GM12878 (cell line): ENCODE results near the gene CGN. TPM values are rescaled to one million over a fixed set of nuclear protein-coding genes. Genes with fewer than 3 reads are reported as not detected.

Experiments used
- ATAC-seq: fragments of 200-7000 bp; cut with Tn5 transposase; 3 replicates; pipeline ENCODE4 v1.9.1; 2020; ENCODE audit warnings: mild to moderate bottlenecking, moderate library complexity
- BruUV-seq: library from RNA; stranded (reverse); fragments of 400-500 nt; replicated peaks from 2 replicates; lab custom pipeline; 2021; lab: Mats Ljungman, UMichigan
- CTCF ChIA-PET: fragments of 300-600 bp; sonication (Branson Sonifier 250); formaldehyde crosslinking; extraction: SDS; loops from one replicate; lab custom pipeline; 2021; ENCODE audit warnings: inconsistent platforms; lab: Yijun Ruan, JAX
- POLR2A ChIA-PET: fragments of 350-600 bp; formaldehyde crosslinking; extraction: SDS; loops from one replicate; lab custom pipeline; 2021; ENCODE audit warnings: inconsistent platforms; lab: Charles Lee
- RAD21 ChIA-PET: fragments of 300-600 bp; sonication (Branson Sonifier 250); formaldehyde crosslinking; loops from one replicate; lab custom pipeline; 2023; ENCODE audit warnings: antibody characterized with exemption; ENCODE audit not compliant: unreplicated experiment; lab: Charles Lee
- SMC1A ChIA-PET: fragments of 300-600 bp; sonication (Branson Sonifier 250); formaldehyde crosslinking; loops from one replicate; lab custom pipeline; 2023; ENCODE audit not compliant: unreplicated experiment, uncharacterized antibody; lab: Charles Lee
- DNase-seq: peaks from one replicate; pipeline ENCODE4 v3.0.0-alpha.2; 2011; ENCODE audit warnings: low read depth, low spot score
- FAIRE-seq: peaks from 3 replicates; lab custom pipeline; 2011; peaks lifted over from hg19 to GRCh38; lab: Jason Lieb, UNC
- H2AFZ ChIP-seq: 2 replicates; pipeline ENCODE4 v1.6.0; 2011; ENCODE audit warnings: low read depth, low read length, control low read depth; ENCODE audit not compliant: control insufficient read depth
- H3K27ac ChIP-seq: 2 replicates; pipeline ENCODE4 v1.5.1; 2011; ENCODE audit warnings: control low read depth; ENCODE audit not compliant: control insufficient read depth, insufficient read depth
- H3K27me3 ChIP-seq, 2 experiments: replicated peaks in 1 of 2; 2 replicates each; pipeline versions ENCODE4 v1.6.0 to v1.6.1; 2011; ENCODE audit warnings: low read length in 1 of 2; ENCODE audit not compliant: control insufficient read depth in 2 of 2, insufficient read depth in 2 of 2
- H3K36me3 ChIP-seq, 2 experiments: 2 replicates each; pipeline ENCODE4 v1.5.1; 2011; ENCODE audit warnings: low read length in 1 of 2; ENCODE audit not compliant: control insufficient read depth in 2 of 2, insufficient read depth in 2 of 2
- H3K4me1 ChIP-seq: 2 replicates; pipeline ENCODE4 v1.6.1; 2011; ENCODE audit warnings: mild to moderate bottlenecking, low read length, moderate library complexity, mixed read lengths; ENCODE audit not compliant: control insufficient read depth, insufficient read depth
- H3K4me2 ChIP-seq: 2 replicates; pipeline ENCODE4 v1.6.0; 2011; ENCODE audit warnings: control low read depth; ENCODE audit not compliant: control insufficient read depth, insufficient read depth
- H3K4me3 ChIP-seq: fragments of 200-600 bp; sonication (generic); 2 replicates; pipeline ENCODE4 v1.5.1; 2016
- H3K79me2 ChIP-seq: 2 replicates; pipeline ENCODE4 v1.6.0; 2011; ENCODE audit warnings: low read length; ENCODE audit not compliant: control insufficient read depth, insufficient read depth
- H3K9ac ChIP-seq: 2 replicates; pipeline ENCODE4 v1.8.0; 2011; ENCODE audit warnings: low read length, control low read depth, mixed read lengths; ENCODE audit not compliant: control insufficient read depth, insufficient read depth
- H3K9me3 ChIP-seq: replicated peaks from 3 replicates; pipeline ENCODE4 v1.5.1; 2011; ENCODE audit warnings: mild to moderate bottlenecking, low read length; ENCODE audit not compliant: control insufficient read depth, insufficient read depth
- H4K20me1 ChIP-seq: 2 replicates; pipeline ENCODE4 v1.6.0; 2011; ENCODE audit not compliant: control insufficient read depth, insufficient read depth
- BCL11A ChIP-seq: IDR thresholded peaks from 2 replicates; pipeline ENCODE4 v1.6.1; 2011; ENCODE audit warnings: low read depth, low read length
- BMI1 ChIP-seq: fragments of 450-650 bp; IDR thresholded peaks from 2 replicates; pipeline ENCODE4 v1.6.1; 2016; ENCODE audit warnings: mild to moderate bottlenecking, moderate library complexity, borderline replicate concordance
- HDGF ChIP-seq: fragments of 450-650 bp; IDR thresholded peaks from 2 replicates; pipeline ENCODE4 v1.6.1; 2016; ENCODE audit warnings: antibody characterized with exemption
- NFYA ChIP-seq: IDR thresholded peaks from 2 replicates; pipeline ENCODE4 v1.6.1; 2011; ENCODE audit warnings: low read depth, mild to moderate bottlenecking, low read length, improper control_type of control experiment, borderline replicate concordance
- POU2F2 ChIP-seq: IDR thresholded peaks from 3 replicates; pipeline ENCODE4 v1.6.1; 2011; ENCODE audit warnings: low read depth, mild to moderate bottlenecking, low read length, borderline replicate concordance
- RAD21 ChIP-seq: IDR thresholded peaks from 2 replicates; pipeline ENCODE4 v1.6.1; 2011; ENCODE audit warnings: mild to moderate bottlenecking, low read depth, low read length, moderate library complexity; ENCODE audit not compliant: insufficient read depth
- RUNX3 ChIP-seq: IDR thresholded peaks from 2 replicates; pipeline ENCODE4 v1.6.1; 2012; ENCODE audit warnings: low read length, inconsistent platforms
- ZBED1 ChIP-seq: IDR thresholded peaks from 2 replicates; pipeline ENCODE4 v1.6.1; 2016; ENCODE audit warnings: borderline replicate concordance
- ZNF274 ChIP-seq: IDR thresholded peaks from one replicate; pipeline ENCODE4 v1.8.0; 2011; ENCODE audit not compliant: insufficient read length, insufficient read depth
- WGBS: methylation state at CpG from one replicate; pipeline ENCODE4 v1.1.6; 2016; ENCODE audit warnings: low lambda C conversion rate; ENCODE audit not compliant: insufficient replicate concordance, insufficient coverage; ENCODE audit errors: missing lambda C conversion rate; 5-methylcytosine and 5-hydroxymethylcytosine counted together
- in situ Hi-C: fragments of 300-500 bp; cut with MboI; formaldehyde crosslinking; loops from 9 replicates; pipeline ENCODE4 v1.14.3; 2018; ENCODE audit warnings: mixed read lengths
- intact Hi-C: fragments of 100-400 bp; cut with micrococcal nuclease; formaldehyde crosslinking; loops from one replicate; pipeline ENCODE4 v1.14.2; 2022; ENCODE audit not compliant: unreplicated experiment
- polyA plus RNA-seq, 11 experiments: library from polyadenylated mRNA; depleted of rRNA in 4 of 11; unstranded in 6 of 11; stranded (reverse) in 5 of 11; fragments of >200 nt; fragmentation: Nextera tagmentation in 4 of 11; fragmentation: Illumina TruSeq in 1 of 11; extraction: Ambion mirVana in 4 of 11; extraction: Trizol in 1 of 11; gene quantifications; 1 replicate in 1 of 11; 2 replicates in 10 of 11; pipeline versions ENCODE4 v1.2.1 to v1.2.3, GENCODE V29; 2011 to 2016; ENCODE audit warnings: inconsistent platforms in 2 of 11, missing spikeins in 2 of 11, low read depth in 1 of 11
- total RNA-seq, 4 experiments: library from RNA; depleted of rRNA in 3 of 4; stranded (reverse); fragments of >200 nt in 3 of 4; fragmentation: Illumina TruSeq in 1 of 4; extraction: Trizol in 1 of 4; gene quantifications; 2 replicates each; pipeline versions ENCODE4 v1.2.1 to v1.2.3, GENCODE V29; 2013 to 2021
- TF ChIP-seq, protein P1 (sequence below): fragments of 450-650 bp; IDR thresholded peaks from 2 replicates; pipeline ENCODE4 v1.6.1; 2016; ENCODE audit warnings: mild to moderate bottlenecking, moderate library complexity, borderline replicate concordance
- TF ChIP-seq, protein P2 (sequence below): IDR thresholded peaks from 2 replicates; pipeline ENCODE4 v1.6.1; 2012; ENCODE audit warnings: low read length, inconsistent platforms
- TF ChIP-seq, protein P3 (sequence below): fragments of 450-650 bp; IDR thresholded peaks from 2 replicates; pipeline ENCODE4 v1.6.1; 2014; ENCODE audit warnings: mild to moderate bottlenecking
- TF ChIP-seq, protein P4 (sequence below): fragments of 450-650 bp; IDR thresholded peaks from 2 replicates; pipeline ENCODE4 v1.6.1; 2018; ENCODE audit warnings: borderline replicate concordance, mild to moderate bottlenecking; ENCODE audit not compliant: partially characterized antibody

The CGN gene
- total and polyA plus RNA-seq, 10 of the 15 experiments (the other 5 are each of a cell fraction or from before 2014, with no cell fraction given) = 0.11 to 6.5 (median 3.4) TPM

DNA sequence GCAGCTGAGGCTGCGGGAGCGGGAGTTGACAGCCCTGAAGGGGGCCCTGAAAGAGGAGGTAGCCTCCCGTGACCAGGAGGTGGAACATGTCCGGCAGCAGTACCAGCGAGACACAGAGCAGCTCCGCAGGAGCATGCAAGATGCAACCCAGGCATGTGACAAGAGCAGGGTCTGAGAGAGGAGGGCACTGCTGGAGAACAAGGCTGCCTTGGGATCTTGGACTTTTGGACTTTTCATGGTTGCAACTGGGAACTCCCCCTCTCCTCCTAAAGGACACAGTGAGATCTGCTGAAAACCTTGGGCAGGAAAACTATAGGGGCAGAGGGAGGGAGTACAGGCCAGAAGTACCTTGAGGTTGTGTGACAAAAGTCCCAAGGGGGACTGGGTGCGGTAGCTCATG lies 13.5 kb downstream of the CGN start:
- 52% methylated on average over 7 of the region's 7 CpGs for WGBS
- no peak overlapping the region for H3K4me3 ChIP-seq
- ChIA-PET CTCF (interaction anchor here (0.9 to 1.3 kb wide), 2 partner anchors 10 to 80 kb away, joined by 3 to 4 read pairs; no protein-coding TSS in a partner anchor), SMC1A (no interaction called here), RAD21 (no interaction called here), POLR2A (interaction anchor here (1.0 kb wide), 1 partner anchor 30 kb away, joined by 4 read pairs; no protein-coding TSS in a partner anchor)
- no peaks in the 10 kb centered on the region for H3K9me3 ChIP-seq
- DNase-seq = no peak
- H3K4me1 ChIP-seq = no peaks in the 10 kb centered on the region
- in situ Hi-C loops = no loop called here
- BruUV-seq = no TSS peak
- H3K4me2 ChIP-seq = no peak overlapping the region; the same call in 1 of the 2 replicates
- ATAC-seq = no peak
- no peaks in the 10 kb centered on the region for H3K36me3 ChIP-seq
- no peak overlapping the region for H2AFZ ChIP-seq
- H3K27ac ChIP-seq = no peak overlapping the region
- no peak overlapping the region for H3K9ac ChIP-seq
- no peak for FAIRE-seq
- TF ChIP-seq, protein P1, sequence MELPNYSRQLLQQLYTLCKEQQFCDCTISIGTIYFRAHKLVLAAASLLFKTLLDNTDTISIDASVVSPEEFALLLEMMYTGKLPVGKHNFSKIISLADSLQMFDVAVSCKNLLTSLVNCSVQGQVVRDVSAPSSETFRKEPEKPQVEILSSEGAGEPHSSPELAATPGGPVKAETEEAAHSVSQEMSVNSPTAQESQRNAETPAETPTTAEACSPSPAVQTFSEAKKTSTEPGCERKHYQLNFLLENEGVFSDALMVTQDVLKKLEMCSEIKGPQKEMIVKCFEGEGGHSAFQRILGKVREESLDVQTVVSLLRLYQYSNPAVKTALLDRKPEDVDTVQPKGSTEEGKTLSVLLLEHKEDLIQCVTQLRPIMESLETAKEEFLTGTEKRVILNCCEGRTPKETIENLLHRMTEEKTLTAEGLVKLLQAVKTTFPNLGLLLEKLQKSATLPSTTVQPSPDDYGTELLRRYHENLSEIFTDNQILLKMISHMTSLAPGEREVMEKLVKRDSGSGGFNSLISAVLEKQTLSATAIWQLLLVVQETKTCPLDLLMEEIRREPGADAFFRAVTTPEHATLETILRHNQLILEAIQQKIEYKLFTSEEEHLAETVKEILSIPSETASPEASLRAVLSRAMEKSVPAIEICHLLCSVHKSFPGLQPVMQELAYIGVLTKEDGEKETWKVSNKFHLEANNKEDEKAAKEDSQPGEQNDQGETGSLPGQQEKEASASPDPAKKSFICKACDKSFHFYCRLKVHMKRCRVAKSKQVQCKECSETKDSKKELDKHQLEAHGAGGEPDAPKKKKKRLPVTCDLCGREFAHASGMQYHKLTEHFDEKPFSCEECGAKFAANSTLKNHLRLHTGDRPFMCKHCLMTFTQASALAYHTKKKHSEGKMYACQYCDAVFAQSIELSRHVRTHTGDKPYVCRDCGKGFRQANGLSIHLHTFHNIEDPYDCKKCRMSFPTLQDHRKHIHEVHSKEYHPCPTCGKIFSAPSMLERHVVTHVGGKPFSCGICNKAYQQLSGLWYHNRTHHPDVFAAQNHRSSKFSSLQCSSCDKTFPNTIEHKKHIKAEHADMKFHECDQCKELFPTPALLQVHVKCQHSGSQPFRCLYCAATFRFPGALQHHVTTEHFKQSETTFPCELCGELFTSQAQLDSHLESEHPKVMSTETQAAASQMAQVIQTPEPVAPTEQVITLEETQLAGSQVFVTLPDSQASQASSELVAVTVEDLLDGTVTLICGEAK = no peak
- TF ChIP-seq, protein P2, sequence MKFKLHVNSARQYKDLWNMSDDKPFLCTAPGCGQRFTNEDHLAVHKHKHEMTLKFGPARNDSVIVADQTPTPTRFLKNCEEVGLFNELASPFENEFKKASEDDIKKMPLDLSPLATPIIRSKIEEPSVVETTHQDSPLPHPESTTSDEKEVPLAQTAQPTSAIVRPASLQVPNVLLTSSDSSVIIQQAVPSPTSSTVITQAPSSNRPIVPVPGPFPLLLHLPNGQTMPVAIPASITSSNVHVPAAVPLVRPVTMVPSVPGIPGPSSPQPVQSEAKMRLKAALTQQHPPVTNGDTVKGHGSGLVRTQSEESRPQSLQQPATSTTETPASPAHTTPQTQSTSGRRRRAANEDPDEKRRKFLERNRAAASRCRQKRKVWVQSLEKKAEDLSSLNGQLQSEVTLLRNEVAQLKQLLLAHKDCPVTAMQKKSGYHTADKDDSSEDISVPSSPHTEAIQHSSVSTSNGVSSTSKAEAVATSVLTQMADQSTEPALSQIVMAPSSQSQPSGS = no peak
- TF ChIP-seq BCL11A (no peak), BMI1 (no peak), POU2F2 (no peak), ZNF274 (no peak), ZBED1 (no peak), HDGF (no peak), NFYA (no peak), RAD21 (no peak), RUNX3 (no peak)
- TF ChIP-seq, protein P3, sequence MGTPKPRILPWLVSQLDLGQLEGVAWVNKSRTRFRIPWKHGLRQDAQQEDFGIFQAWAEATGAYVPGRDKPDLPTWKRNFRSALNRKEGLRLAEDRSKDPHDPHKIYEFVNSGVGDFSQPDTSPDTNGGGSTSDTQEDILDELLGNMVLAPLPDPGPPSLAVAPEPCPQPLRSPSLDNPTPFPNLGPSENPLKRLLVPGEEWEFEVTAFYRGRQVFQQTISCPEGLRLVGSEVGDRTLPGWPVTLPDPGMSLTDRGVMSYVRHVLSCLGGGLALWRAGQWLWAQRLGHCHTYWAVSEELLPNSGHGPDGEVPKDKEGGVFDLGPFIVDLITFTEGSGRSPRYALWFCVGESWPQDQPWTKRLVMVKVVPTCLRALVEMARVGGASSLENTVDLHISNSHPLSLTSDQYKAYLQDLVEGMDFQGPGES = no peak
- TF ChIP-seq, protein P4, sequence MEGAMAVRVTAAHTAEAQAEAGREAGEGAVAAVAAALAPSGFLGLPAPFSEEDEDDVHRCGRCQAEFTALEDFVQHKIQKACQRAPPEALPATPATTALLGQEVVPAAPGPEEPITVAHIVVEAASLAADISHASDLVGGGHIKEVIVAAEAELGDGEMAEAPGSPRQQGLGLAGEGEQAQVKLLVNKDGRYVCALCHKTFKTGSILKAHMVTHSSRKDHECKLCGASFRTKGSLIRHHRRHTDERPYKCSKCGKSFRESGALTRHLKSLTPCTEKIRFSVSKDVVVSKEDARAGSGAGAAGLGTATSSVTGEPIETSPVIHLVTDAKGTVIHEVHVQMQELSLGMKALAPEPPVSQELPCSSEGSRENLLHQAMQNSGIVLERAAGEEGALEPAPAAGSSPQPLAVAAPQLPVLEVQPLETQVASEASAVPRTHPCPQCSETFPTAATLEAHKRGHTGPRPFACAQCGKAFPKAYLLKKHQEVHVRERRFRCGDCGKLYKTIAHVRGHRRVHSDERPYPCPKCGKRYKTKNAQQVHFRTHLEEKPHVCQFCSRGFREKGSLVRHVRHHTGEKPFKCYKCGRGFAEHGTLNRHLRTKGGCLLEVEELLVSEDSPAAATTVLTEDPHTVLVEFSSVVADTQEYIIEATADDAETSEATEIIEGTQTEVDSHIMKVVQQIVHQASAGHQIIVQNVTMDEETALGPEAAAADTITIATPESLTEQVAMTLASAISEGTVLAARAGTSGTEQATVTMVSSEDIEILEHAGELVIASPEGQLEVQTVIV = no peak
- no peaks in the 10 kb centered on the region for H4K20me1 ChIP-seq
- intact Hi-C loops = no loop called here
- no peaks in the 10 kb centered on the region; a peak in 1 of 4 replicates for H3K27me3 ChIP-seq
- H3K79me2 ChIP-seq = no peaks in the 10 kb centered on the region
